Caco-2 (cell line): Measurements from ENCODE around the gene PLCB1. TPM values are rescaled to one million over a fixed set of nuclear protein-coding genes. Genes with fewer than 3 reads are reported as not detected.

Experiments used
- BruUV-seq: library from RNA; stranded (reverse); fragments of 400-500 nt; replicated peaks from 2 replicates; lab custom pipeline; 2021; lab: Mats Ljungman, UMichigan
- CTCF ChIA-PET: fragments of 300-600 bp; sonication (Branson Sonifier 250); formaldehyde crosslinking; loops from one replicate; lab custom pipeline; 2022; ENCODE audit warnings: antibody characterized with exemption; lab: Charles Lee
- POLR2A ChIA-PET: fragments of 300-600 bp; sonication (Branson Sonifier 250); formaldehyde crosslinking; loops from one replicate; lab custom pipeline; 2022; ENCODE audit warnings: antibody characterized with exemption; lab: Charles Lee
- DNase-seq, 2 experiments: peaks; one replicate each; pipeline versions ENCODE4 v3.0.0 to v3.0.0-alpha.2; 2020 to 2022
- H3K27me3 ChIP-seq: replicated peaks from 2 replicates; pipeline ENCODE4 v1.6.0; 2011; ENCODE audit warnings: low read length; ENCODE audit not compliant: control insufficient read depth, insufficient read depth
- H3K36me3 ChIP-seq: 2 replicates; pipeline ENCODE4 v1.5.1; 2011; ENCODE audit warnings: low read length; ENCODE audit not compliant: control insufficient read depth, insufficient read depth
- H3K4me1 ChIP-seq: fragments of 250-450 bp; sonication (Bioruptor Pico); 2 replicates; pipeline ENCODE4 v1.5.1; 2020; ENCODE audit warnings: mild to moderate bottlenecking
- H3K4me3 ChIP-seq: 2 replicates; pipeline ENCODE4 v1.5.1; 2011; ENCODE audit warnings: low read depth, mild to moderate bottlenecking, control low read depth, low read length
- H3K9me3 ChIP-seq: fragments of 250-450 bp; sonication (Bioruptor Pico); 2 replicates; pipeline ENCODE4 v1.5.1; 2020; ENCODE audit warnings: mild to moderate bottlenecking, moderate library complexity
- H3K27ac Mint-ChIP-seq: one replicate; pipeline ENCODE4 v1.8.0; 2022; ENCODE audit warnings: mixed read lengths; ENCODE audit not compliant: unreplicated experiment
- H3K27me3 Mint-ChIP-seq: one replicate; pipeline ENCODE4 v1.8.0; 2022; ENCODE audit warnings: mixed read lengths; ENCODE audit not compliant: insufficient read depth, unreplicated experiment
- H3K36me3 Mint-ChIP-seq: one replicate; pipeline ENCODE4 v1.8.0; 2022; ENCODE audit warnings: mild to moderate bottlenecking, mixed read lengths; ENCODE audit not compliant: insufficient read depth, unreplicated experiment
- H3K4me1 Mint-ChIP-seq: one replicate; pipeline ENCODE4 v1.8.0; 2022; ENCODE audit warnings: low read depth, mixed read lengths; ENCODE audit not compliant: unreplicated experiment
- H3K4me3 Mint-ChIP-seq: one replicate; pipeline ENCODE4 v1.8.0; 2022; ENCODE audit warnings: mild to moderate bottlenecking, moderate library complexity, mixed read lengths; ENCODE audit not compliant: unreplicated experiment
- H3K9me3 Mint-ChIP-seq: one replicate; pipeline ENCODE4 v1.8.0; 2022; ENCODE audit warnings: mixed read lengths; ENCODE audit not compliant: unreplicated experiment
- CTCF ChIP-seq, 2 experiments: fragments of 200-600 bp in 1 of 2; IDR thresholded peaks; 1 replicate in 1 of 2; 2 replicates in 1 of 2; pipeline versions ENCODE4 v1.5.1 to v1.8.0; 2011 to 2022; ENCODE audit warnings: antibody characterized with exemption in 1 of 2, control low read depth in 1 of 2, inconsistent platforms in 1 of 2, low read depth in 1 of 2, low read length in 1 of 2, mild to moderate bottlenecking in 1 of 2, moderate library complexity in 1 of 2; ENCODE audit not compliant: insufficient read depth in 1 of 2, severe bottlenecking in 1 of 2, unreplicated experiment in 1 of 2
- intact Hi-C: fragments of 100-400 bp; cut with micrococcal nuclease; formaldehyde crosslinking; loops from one replicate; pipeline ENCODE4 v1.10.0; 2022; ENCODE audit not compliant: unreplicated experiment
- total RNA-seq: library from RNA; stranded (reverse); gene quantifications from 2 replicates; pipeline ENCODE4 v1.2.3, GENCODE V29; 2022

PLCB1 gene
- total RNA-seq, 1 experiment from 2014 or later, result 105 TPM

- no peak for DNase-seq
- no peak overlapping the region for H3K27ac Mint-ChIP-seq
- Histone ChIP-seq H3K27me3 (no peaks in the 10 kb centered on the region), H3K9me3 (no peaks in the 10 kb centered on the region), H3K36me3 (no peaks in the 10 kb centered on the region), H3K4me1 (peaks cover 13% of the 10 kb centered on the region), H3K4me3 (no peak overlapping the region)
- CTCF ChIA-PET, result no interaction called here
- no peak overlapping the region for H3K4me3 Mint-ChIP-seq
- POLR2A ChIA-PET, result no interaction called here
- no peak for TF ChIP-seq CTCF (IDR thresholded peaks at IDR 0.05; ENCODE audit: insufficient read depth in 1 of 2, low read depth in 1 of 2, low read length in 1 of 2, severe bottlenecking in 1 of 2, unreplicated experiment in 1 of 2)
- intact Hi-C loops, result no loop called here
- H3K9me3 Mint-ChIP-seq, result peaks cover 11% of the 10 kb centered on the region
- peaks cover 6% of the 10 kb centered on the region for H3K36me3 Mint-ChIP-seq
- no TSS peak for BruUV-seq
- H3K27me3 Mint-ChIP-seq, result no peaks in the 10 kb centered on the region
- peaks cover 12% of the 10 kb centered on the region for H3K4me1 Mint-ChIP-seq
These were observed 291.9 kb downstream of the PLCB1 start for GRCh38 chr20:8424010-8424409.

- no peak overlapping the region for H3K4me3 Mint-ChIP-seq
- no peak for TF ChIP-seq CTCF (IDR thresholded peaks at IDR 0.05; ENCODE audit: insufficient read depth in 1 of 2, low read depth in 1 of 2, low read length in 1 of 2, severe bottlenecking in 1 of 2, unreplicated experiment in 1 of 2)
- no peaks in the 10 kb centered on the region for H3K9me3 ChIP-seq
- H3K27me3 ChIP-seq, result no peaks in the 10 kb centered on the region
- no peaks in the 10 kb centered on the region for H3K27me3 Mint-ChIP-seq
- no peak overlapping the region for H3K27ac Mint-ChIP-seq
- intact Hi-C loops, result no loop called here
- no TSS peak for BruUV-seq
- peaks cover 12% of the 10 kb centered on the region for H3K4me1 Mint-ChIP-seq
- ChIA-PET CTCF (no interaction called here), POLR2A (no interaction called here)
- peaks cover 13% of the 10 kb centered on the region for H3K4me1 ChIP-seq
- peaks cover 11% of the 10 kb centered on the region for H3K9me3 Mint-ChIP-seq
- DNase-seq, result peak; percentile 14 to 43
- H3K4me3 ChIP-seq, result no peak overlapping the region
- H3K36me3 ChIP-seq, result no peaks in the 10 kb centered on the region
- peaks cover 6% of the 10 kb centered on the region for H3K36me3 Mint-ChIP-seq
These were observed 292.9 kb downstream of the PLCB1 start for GRCh38 chr20:8425016-8425415.

GRCh38 chr20:8425802-8426201 is 293.7 kb downstream of the PLCB1 start:
- Mint-ChIP-seq H3K36me3 (peaks cover 6% of the 10 kb centered on the region), H3K4me1 (peaks cover 12% of the 10 kb centered on the region), H3K4me3 (no peak overlapping the region), H3K9me3 (peaks cover 11% of the 10 kb centered on the region), H3K27me3 (no peaks in the 10 kb centered on the region), H3K27ac (no peak overlapping the region)
- intact Hi-C loops, result no loop called here
- ChIA-PET POLR2A (no interaction called here), CTCF (no interaction called here)
- H3K27me3 ChIP-seq, result no peaks in the 10 kb centered on the region
- no peak overlapping the region for H3K4me3 ChIP-seq
- DNase-seq, result no peak
- H3K36me3 ChIP-seq, result no peaks in the 10 kb centered on the region
- BruUV-seq, result no TSS peak
- H3K4me1 ChIP-seq, result peaks cover 13% of the 10 kb centered on the region
- TF ChIP-seq CTCF (IDR thresholded peaks at IDR 0.05; ENCODE audit: insufficient read depth in 1 of 2, low read depth in 1 of 2, low read length in 1 of 2, severe bottlenecking in 1 of 2, unreplicated experiment in 1 of 2), result no peak
- no peaks in the 10 kb centered on the region for H3K9me3 ChIP-seq
